Measurements from ENCODE around the gene GIMAP2. TPM values are rescaled to one million over a fixed set of nuclear protein-coding genes. Genes with fewer than 3 reads are reported as not detected.

GIMAP2 gene
- total RNA-seq, 2 experiments from 2014 or later: 42.2 to 42.7 TPM

- DNase-seq: peak; percentile 69
- peak within 1 kb of the TSS; percentile 85 for H3K27ac Mint-ChIP-seq
Measured at GRCh38 chr7:150716368-150716767, 30.9 kb downstream of the GIMAP2 start, which contains the start of gene GIMAP1. TSS of gene GIMAP1 (plus strand) at chr7:150716613. CDS start at chr7:150719048, 2,435 bp downstream.

GRCh38 chr7:150716939-150717338 lies 31.4 kb downstream of the GIMAP2 start:
- Mint-ChIP-seq H3K4me1 (ENCODE audit: low read depth) (peaks cover 58% of the 10 kb centered on the region), H3K27me3 (no peaks in the 10 kb centered on the region), H3K27ac (peak overlapping the region; percentile 85), H3K36me3 (ENCODE audit: low read depth) (peaks cover 69% of the 10 kb centered on the region), H3K9me3 (peaks cover 15% of the 10 kb centered on the region), H3K4me3 (peak overlapping the region; percentile 78)
- ChIA-PET POLR2A (interaction anchor here (0.6 to 4.8 kb wide), 15 partner anchors 9 to 266 kb away, joined by 3 to 63 read pairs (median 7); partner anchors contain the start of genes GIMAP2, GIMAP5, GIMAP6 and GIMAP7), CTCF (interaction anchor here (0.8 to 5.7 kb wide), 13 partner anchors 8 to 235 kb away, joined by 3 to 42 read pairs (median 5); partner anchors contain the start of genes GIMAP2 and GIMAP4)
- DNase-seq (no peak), ATAC-seq (no peak)
- intact Hi-C loops (cut with micrococcal nuclease): loop anchor here (2.0 to 5.0 kb wide), 3 partner anchors 35 to 50 kb away; no protein-coding TSS in a partner anchor
- TF ChIP-seq CTCF (IDR thresholded peaks at IDR 0.05): no peak

More at GRCh38 chr7:150716368-150716767, 30.9 kb downstream of the GIMAP2 start, which contains the start of gene GIMAP1:
- Mint-ChIP-seq H3K36me3 (ENCODE audit: low read depth) (peaks cover 64% of the 10 kb centered on the region), H3K4me1 (ENCODE audit: low read depth) (peaks cover 53% of the 10 kb centered on the region), H3K9me3 (peaks cover 15% of the 10 kb centered on the region), H3K27me3 (no peaks in the 10 kb centered on the region), H3K4me3 (peak within 1 kb of the TSS; percentile 78)
- POLR2A ChIA-PET: interaction anchor here (0.6 to 4.8 kb wide), 20 partner anchors 14 to 273 kb away, joined by 3 to 63 read pairs (median 4); partner anchors contain the start of genes GIMAP2, GIMAP5, GIMAP6 and GIMAP7
- no peak for TF ChIP-seq CTCF (IDR thresholded peaks at IDR 0.05)
- intact Hi-C loops (cut with micrococcal nuclease): loop anchor here (2.0 to 5.0 kb wide), 3 partner anchors 34 to 49 kb away; no protein-coding TSS in a partner anchor
- CTCF ChIA-PET: interaction anchor here (0.9 to 5.7 kb wide), 20 partner anchors 9 to 267 kb away, joined by 3 to 42 read pairs (median 6); partner anchors contain the start of genes GIMAP2, GIMAP4 and GIMAP7
- peak; percentile 60 for ATAC-seq

GRCh38 chr7:150717814-150718420 lies 32.4 kb downstream of the GIMAP2 start:
- DNase-seq (peak; percentile 32), ATAC-seq (peak; percentile 7)
- peak overlapping the region; percentile 85 for H3K27ac Mint-ChIP-seq
- H3K36me3 Mint-ChIP-seq (ENCODE audit: low read depth): peaks cover 72% of the 10 kb centered on the region
- intact Hi-C loops (cut with micrococcal nuclease): loop anchor here (2.0 to 5.0 kb wide), 3 partner anchors 36 to 51 kb away; no protein-coding TSS in a partner anchor
- ChIA-PET CTCF (interaction anchor here (0.6 to 5.7 kb wide), 9 partner anchors 13 to 269 kb away, joined by 3 to 42 read pairs (median 5); partner anchors contain the start of genes GIMAP2 and GIMAP4), POLR2A (interaction anchor here (0.7 to 4.8 kb wide), 12 partner anchors 8 to 263 kb away, joined by 3 to 63 read pairs (median 6); partner anchors contain the start of genes GIMAP2, GIMAP5, GIMAP6 and GIMAP7)
- H3K9me3 Mint-ChIP-seq: peaks cover 7% of the 10 kb centered on the region
- peaks cover 64% of the 10 kb centered on the region for H3K4me1 Mint-ChIP-seq (ENCODE audit: low read depth)
- H3K27me3 Mint-ChIP-seq: no peaks in the 10 kb centered on the region
- H3K4me3 Mint-ChIP-seq: peak overlapping the region; percentile 78
- TF ChIP-seq CTCF (IDR thresholded peaks at IDR 0.05): no peak

- no peak for DNase-seq
- peaks cover 75% of the 10 kb centered on the region for H3K36me3 Mint-ChIP-seq (ENCODE audit: low read depth)
- H3K27me3 Mint-ChIP-seq: no peaks in the 10 kb centered on the region
- intact Hi-C loops (cut with micrococcal nuclease): loop anchor here (5.0 kb wide), 2 partner anchors 37 to 52 kb away; no protein-coding TSS in a partner anchor
- peak overlapping the region; percentile 78 for H3K4me3 Mint-ChIP-seq
- TF ChIP-seq CTCF (IDR thresholded peaks at IDR 0.05): no peak
- ChIA-PET POLR2A (interaction anchor here (1.0 to 4.7 kb wide), 3 partner anchors 13 to 22 kb away, joined by 3 to 63 read pairs (median 3); no protein-coding TSS in a partner anchor), CTCF (interaction anchor here (2.9 to 5.7 kb wide), 2 partner anchors 12 to 270 kb away, joined by 10 to 42 read pairs; no protein-coding TSS in a partner anchor)
- peaks cover 73% of the 10 kb centered on the region for H3K4me1 Mint-ChIP-seq (ENCODE audit: low read depth)
- peak overlapping the region; percentile 85 for H3K27ac Mint-ChIP-seq
- peaks cover 2% of the 10 kb centered on the region for H3K9me3 Mint-ChIP-seq
- ATAC-seq: no peak
Measured at GRCh38 chr7:150719436-150719835, 33.9 kb downstream of the GIMAP2 start.
